Stimulated activated CD8-positive, alpha-beta memory T cell treated with anti-CD3 and anti-CD28 coated beads, Interleukin-4, amount 100 ng/mL, for 4 hours (primary cell): Measurements from ENCODE around the gene SLC13A3.
"Not testable (repeated sequence)": the region's sequence is repeated elsewhere in the genome, so short reads cannot be mapped to it uniquely, and the experiment has no call there.

Experiments used
- DNase-seq, 2 donors: peaks; one replicate each; pipeline ENCODE4 v3.0.0-alpha.2; 2020; ENCODE audit warnings: low read depth in 2 of 2, low spot score in 1 of 2

The SLC13A3 gene

GRCh38 chr20:46681032-46681854 lies 30.0 kb upstream of the SLC13A3 start:
- peak; percentile 27 to 55 for DNase-seq

GRCh38 chr20:46680684-46681031 lies 29.4 kb upstream of the SLC13A3 start:
- DNase-seq, result no peak

GRCh38 chr20:46678516-46678915 lies 27.3 kb upstream of the SLC13A3 start:
- DNase-seq, result no peak

GRCh38 chr20:46677608-46678007 lies 26.3 kb upstream of the SLC13A3 start:
- no peak for DNase-seq

GRCh38 chr20:46676649-46677316 lies 25.5 kb upstream of the SLC13A3 start:
- not testable (repeated sequence) for DNase-seq

- DNase-seq, result no peak
Observed at GRCh38 chr20:46674253-46675083, 23.2 kb upstream of the SLC13A3 start.

- no peak for DNase-seq
Observed at GRCh38 chr20:46673394-46674252, 22.4 kb upstream of the SLC13A3 start.

GRCh38 chr20:46672543-46673148 lies 21.4 kb upstream of the SLC13A3 start:
- no peak for DNase-seq

- DNase-seq, result no peak
Observed at GRCh38 chr20:46671866-46672542, 20.7 kb upstream of the SLC13A3 start.

GRCh38 chr20:46670585-46671584 lies 19.6 kb upstream of the SLC13A3 start:
- no peak for DNase-seq

GRCh38 chr20:46670228-46670584 lies 18.9 kb upstream of the SLC13A3 start:
- DNase-seq, result no peak

GRCh38 chr20:46666818-46667515 lies 15.7 kb upstream of the SLC13A3 start:
- DNase-seq, result no peak

- DNase-seq, result no peak
Observed at GRCh38 chr20:46666306-46666705, 15.0 kb upstream of the SLC13A3 start.

GRCh38 chr20:46665602-46666001 lies 14.3 kb upstream of the SLC13A3 start:
- no peak for DNase-seq

- no peak for DNase-seq
Observed at GRCh38 chr20:46663531-46663930, 12.3 kb upstream of the SLC13A3 start.

GRCh38 chr20:46661659-46662058 lies 10.4 kb upstream of the SLC13A3 start:
- DNase-seq, result no peak

GRCh38 chr20:46660487-46660886 lies 9.2 kb upstream of the SLC13A3 start:
- DNase-seq, result no peak

- DNase-seq, result no peak
Observed at GRCh38 chr20:46657618-46658017, 6.4 kb upstream of the SLC13A3 start.
